Liver (tissue), 9 donors: ENCODE results near the gene C12orf75. TPM values are rescaled to one million over a fixed set of nuclear protein-coding genes. Genes with fewer than 3 reads are reported as not detected.
A peak's percentile ranks its signal among the peaks of the same experiment; 100 is the strongest.

ENCODE experiments used
- DNase-seq: peaks from one replicate; pipeline ENCODE4 v3.0.0-alpha.2; 2017; ENCODE audit warnings: low spot score
- H3K27ac ChIP-seq, 2 donors: one replicate each; pipeline ENCODE4 v1.7.0; 2013; ENCODE audit warnings: inconsistent platforms in 2 of 2, low read length in 2 of 2, control low read depth in 1 of 2, low read depth in 1 of 2, mild to moderate bottlenecking in 1 of 2
- H3K27me3 ChIP-seq, 4 donors: one replicate each; pipeline versions ENCODE4 v1.6.1 to v1.7.0; 2013; ENCODE audit warnings: low read length in 3 of 4, inconsistent platforms in 1 of 4, mild to moderate bottlenecking in 1 of 4, moderate library complexity in 1 of 4; ENCODE audit not compliant: control insufficient read depth in 4 of 4, insufficient read depth in 4 of 4
- H3K36me3 ChIP-seq, 4 donors: one replicate each; pipeline versions ENCODE4 v1.6.1 to v1.7.0; 2013; ENCODE audit warnings: low read length in 3 of 4, mild to moderate bottlenecking in 3 of 4, low read depth in 1 of 4, moderate library complexity in 1 of 4; ENCODE audit not compliant: control insufficient read depth in 4 of 4, insufficient read depth in 3 of 4
- H3K4me1 ChIP-seq, 4 donors: one replicate each; pipeline versions ENCODE4 v1.6.1 to v1.7.0; 2013; ENCODE audit warnings: low read length in 3 of 4, mild to moderate bottlenecking in 3 of 4, moderate library complexity in 1 of 4; ENCODE audit not compliant: control insufficient read depth in 4 of 4, insufficient read depth in 4 of 4
- H3K4me3 ChIP-seq, 3 donors: one replicate each; pipeline versions ENCODE4 v1.6.1 to v1.7.0; 2013; ENCODE audit warnings: low read length in 3 of 3, control low read depth in 1 of 3, low read depth in 1 of 3, mild to moderate bottlenecking in 1 of 3
- H3K9ac ChIP-seq, 2 donors: one replicate each; pipeline ENCODE4 v1.7.0; 2013; ENCODE audit warnings: low read length in 2 of 2, mild to moderate bottlenecking in 2 of 2, moderate library complexity in 2 of 2, control low read depth in 1 of 2, low read depth in 1 of 2
- H3K9me3 ChIP-seq, 4 donors: one replicate each; pipeline versions ENCODE4 v1.6.1 to v1.7.0; 2013; ENCODE audit warnings: low read length in 3 of 4; ENCODE audit not compliant: control insufficient read depth in 4 of 4
- ATF3 ChIP-seq: IDR thresholded peaks from 2 replicates; pipeline ENCODE4 v1.6.1; 2016; ENCODE audit warnings: antibody characterized with exemption
- CTCF ChIP-seq: fragments of 150-350 bp; IDR thresholded peaks from 2 replicates; pipeline ENCODE4 v1.5.1; 2017; ENCODE audit warnings: improper control_type of control experiment, low read depth, low read length; ENCODE audit not compliant: missing input control
- EGR1 ChIP-seq, 2 donors: IDR thresholded peaks; 2 replicates each; pipeline ENCODE4 v1.6.1; 2016 to 2018; ENCODE audit warnings: antibody characterized with exemption in 2 of 2, low read depth in 2 of 2
- FOXA1 ChIP-seq: IDR thresholded peaks from 2 replicates; pipeline ENCODE4 v1.6.1; 2016; ENCODE audit warnings: antibody characterized with exemption
- FOXA2 ChIP-seq: IDR thresholded peaks from 2 replicates; pipeline ENCODE4 v1.6.1; 2016; ENCODE audit warnings: antibody characterized with exemption
- GABPA ChIP-seq, 2 donors: IDR thresholded peaks in 1 of 2; conservative IDR thresholded peaks in 1 of 2; 2 replicates each; pipeline ENCODE4 v1.6.1; 2016; ENCODE audit warnings: antibody characterized with exemption in 2 of 2, mild to moderate bottlenecking in 1 of 2, moderate library complexity in 1 of 2
- HNF4A ChIP-seq, 2 donors: conservative IDR thresholded peaks; 2 replicates each; pipeline ENCODE4 v1.6.1; 2016; ENCODE audit warnings: antibody characterized with exemption in 2 of 2, mild to moderate bottlenecking in 2 of 2
- HNF4G ChIP-seq: IDR thresholded peaks from 2 replicates; pipeline ENCODE4 v1.6.1; 2016; ENCODE audit warnings: antibody characterized with exemption
- JUND ChIP-seq, 2 donors: IDR thresholded peaks; 2 replicates each; pipeline ENCODE4 v1.6.1; 2016; ENCODE audit warnings: antibody characterized with exemption in 2 of 2
- NR2F2 ChIP-seq: IDR thresholded peaks from 2 replicates; pipeline ENCODE4 v1.6.1; 2016; ENCODE audit warnings: antibody characterized with exemption
- RAD21 ChIP-seq, 2 donors: IDR thresholded peaks; 2 replicates each; pipeline ENCODE4 v1.6.1; 2016; ENCODE audit warnings: antibody characterized with exemption in 2 of 2, mild to moderate bottlenecking in 2 of 2
- REST ChIP-seq: IDR thresholded peaks from 2 replicates; pipeline ENCODE4 v1.6.1; 2016; ENCODE audit warnings: antibody characterized with exemption, mild to moderate bottlenecking
- RXRA ChIP-seq, 2 donors: IDR thresholded peaks; 2 replicates each; pipeline ENCODE4 v1.6.1; 2017 to 2018; ENCODE audit warnings: antibody characterized with exemption in 2 of 2, mild to moderate bottlenecking in 1 of 2
- SP1 ChIP-seq: IDR thresholded peaks from 2 replicates; pipeline ENCODE4 v1.6.1; 2018; ENCODE audit warnings: antibody characterized with exemption, mild to moderate bottlenecking
- TAF1 ChIP-seq: conservative IDR thresholded peaks from 2 replicates; pipeline ENCODE4 v1.6.1; 2016; ENCODE audit warnings: antibody characterized with exemption, mild to moderate bottlenecking
- YY1 ChIP-seq: IDR thresholded peaks from 2 replicates; pipeline ENCODE4 v1.6.1; 2016; ENCODE audit warnings: antibody characterized with exemption, mild to moderate bottlenecking
- ZBTB33 ChIP-seq: IDR thresholded peaks from 2 replicates; pipeline ENCODE4 v1.6.1; 2016; ENCODE audit warnings: antibody characterized with exemption
- WGBS: extraction: QIAGEN DNeasy Blood & Tissue Kit; methylation state at CpG from one replicate; pipeline ENCODE4 v1.1.7; 2013; 5-methylcytosine and 5-hydroxymethylcytosine counted together
- polyA plus RNA-seq, 2 donors: library from polyadenylated mRNA; stranded (reverse) in 1 of 2; unstranded in 1 of 2; fragments of 200-250 nt in 1 of 2; fragments of >200 nt in 1 of 2; fragmentation: Nextera tagmentation in 1 of 2; extraction: Ambion mirVana in 1 of 2; gene quantifications; one replicate each; pipeline versions ENCODE4 v1.2.1 to v1.2.3, GENCODE V29; 2013 to 2015
- total RNA-seq, 2 donors: library from RNA; depleted of rRNA; stranded (reverse); fragments of >200 nt; gene quantifications; one replicate each; pipeline ENCODE4 v1.2.3, GENCODE V29; 2014
- donor health status: healthy.
- donor health status: healthy.
- donor health status: healthy.
- donor health status: healthy.
- donor health status: healthy.

C12orf75 gene
- total and polyA plus RNA-seq, 4 donors: 1.2 to 3.9 (median 2.8) TPM

GRCh38 chr12:105330931-105331804, 677 bp downstream of the C12orf75 start:
- Histone ChIP-seq H3K27me3 (no peaks in the 10 kb centered on the region), H3K9me3 (no peaks in the 10 kb centered on the region), H3K4me1 (peaks cover 2 to 9% (median 6%) of the 10 kb centered on the region in 4 donors), H3K27ac (no peak overlapping the region), H3K9ac (no peak overlapping the region), H3K4me3 (peak overlapping the region; percentile 38 to 85 (median 48)), H3K36me3 (no peaks in the 10 kb centered on the region)
- DNase-seq: no peak
- TF ChIP-seq GABPA (IDR thresholded peaks at IDR 0.05 in 1 of 2, conservative IDR thresholded peaks at IDR 0.05 in 1 of 2) (no peak), HNF4G (no peak), ATF3 (no peak), FOXA2 (no peak), REST (no peak), ZBTB33 (no peak), EGR1 (IDR thresholded peaks at IDR 0.05; ENCODE audit: low read depth in 2 of 2) (no peak), JUND (IDR thresholded peaks at IDR 0.05) (no peak), RXRA (IDR thresholded peaks at IDR 0.05) (no peak), SP1 (no peak)
- WGBS: 9% methylated on average over 46 of the region's 46 CpGs

- DNase-seq: no peak
- Histone ChIP-seq H3K4me1 (peaks cover 2 to 9% (median 6%) of the 10 kb centered on the region in 4 donors), H3K4me3 (no peak overlapping the region), H3K27ac (no peak overlapping the region), H3K36me3 (no peaks in the 10 kb centered on the region), H3K9ac (no peak overlapping the region), H3K27me3 (no peaks in the 10 kb centered on the region), H3K9me3 (no peaks in the 10 kb centered on the region)
- 77% methylated on average over 8 of the region's 8 CpGs for WGBS
- TF ChIP-seq GABPA (IDR thresholded peaks at IDR 0.05 in 1 of 2, conservative IDR thresholded peaks at IDR 0.05 in 1 of 2): no peak
- no peak for TF ChIP-seq REST
- TF ChIP-seq FOXA1: no peak
- no peak for TF ChIP-seq EGR1 (IDR thresholded peaks at IDR 0.05; ENCODE audit: low read depth in 2 of 2)
- TF ChIP-seq ATF3: no peak
- TF ChIP-seq HNF4A (conservative IDR thresholded peaks at IDR 0.05): no peak
- no peak for TF ChIP-seq CTCF
- TF ChIP-seq HNF4G: no peak
- TF ChIP-seq RAD21 (IDR thresholded peaks at IDR 0.05): no peak
- no peak for TF ChIP-seq TAF1
- TF ChIP-seq FOXA2: no peak
- no peak for TF ChIP-seq YY1
- no peak for TF ChIP-seq NR2F2
These were observed 1.3 kb downstream of the C12orf75 start for GRCh38 chr12:105331805-105332251.
